ENCODE measurements around the gene TMEM44. TPM values are rescaled to one million over a fixed set of nuclear protein-coding genes. Genes with fewer than 3 reads are reported as not detected.

Gene TMEM44
- total RNA-seq, 4 donors from 2014 or later, result 7.7 to 51.2 (median 23.5) TPM

- Histone ChIP-seq H3K4me1 (no peaks in the 10 kb centered on the region), H3K36me3 (no peaks in the 10 kb centered on the region), H3K27ac (no peak overlapping the region), H3K27me3 (no peaks in the 10 kb centered on the region), H3K9me3 (no peaks in the 10 kb centered on the region), H3K4me3 (no peak overlapping the region)
- DNase-seq, result no peak
- TF ChIP-seq CTCF (IDR thresholded peaks at IDR 0.05) (no peak), POLR2A (IDR thresholded peaks at IDR 0.05) (no peak)
Measured at GRCh38 chr3:194574639-194575483, 58.4 kb downstream of the TMEM44 start.

GRCh38 chr3:194573680-194574437 lies 59.4 kb downstream of the TMEM44 start:
- Histone ChIP-seq H3K9me3 (no peaks in the 10 kb centered on the region), H3K4me1 (no peaks in the 10 kb centered on the region), H3K27me3 (no peaks in the 10 kb centered on the region), H3K4me3 (no peak overlapping the region), H3K36me3 (no peaks in the 10 kb centered on the region), H3K27ac (no peak overlapping the region)
- no peak for TF ChIP-seq POLR2A (IDR thresholded peaks at IDR 0.05)
- TF ChIP-seq CTCF (IDR thresholded peaks at IDR 0.05), result peak in 4 of 6 experiments; percentile 38 to 67 (median 64)
- DNase-seq, result peak in 2 of 3 donors; percentile 21 to 54

GRCh38 chr3:194572944-194573491 lies 60.2 kb downstream of the TMEM44 start:
- TF ChIP-seq POLR2A (IDR thresholded peaks at IDR 0.05) (no peak), CTCF (IDR thresholded peaks at IDR 0.05) (no peak)
- Histone ChIP-seq H3K4me1 (no peaks in the 10 kb centered on the region), H3K9me3 (no peaks in the 10 kb centered on the region), H3K27me3 (no peaks in the 10 kb centered on the region), H3K27ac (no peak overlapping the region), H3K4me3 (no peak overlapping the region), H3K36me3 (no peaks in the 10 kb centered on the region)
- DNase-seq, result no peak

- Histone ChIP-seq H3K27ac (peak overlapping the region in 1 of 4 donors; percentile 22), H3K4me1 (no peaks in the 10 kb centered on the region), H3K27me3 (no peaks in the 10 kb centered on the region), H3K36me3 (no peaks in the 10 kb centered on the region), H3K4me3 (no peak overlapping the region), H3K9me3 (no peaks in the 10 kb centered on the region)
- no peak for TF ChIP-seq POLR2A (IDR thresholded peaks at IDR 0.05)
- no peak for TF ChIP-seq CTCF (IDR thresholded peaks at IDR 0.05)
- DNase-seq, result peak in 1 of 3 donors; percentile 57
Measured at GRCh38 chr3:194572143-194572789, 61.0 kb downstream of the TMEM44 start.

- peak overlapping the region in 1 of 4 donors; percentile 22 for H3K27ac ChIP-seq
- no peak overlapping the region for H3K4me3 ChIP-seq
Measured at GRCh38 chr3:194571491-194572142, 61.6 kb downstream of the TMEM44 start.

More at GRCh38 chr3:194571491-194572142, 61.6 kb downstream of the TMEM44 start:
- TF ChIP-seq CTCF (IDR thresholded peaks at IDR 0.05), result no peak
- no peak for TF ChIP-seq POLR2A (IDR thresholded peaks at IDR 0.05)
- no peaks in the 10 kb centered on the region for H3K4me1 ChIP-seq
- no peak for DNase-seq
- H3K9me3 ChIP-seq, result no peaks in the 10 kb centered on the region
- no peaks in the 10 kb centered on the region for H3K27me3 ChIP-seq
- H3K36me3 ChIP-seq, result no peaks in the 10 kb centered on the region
